HepG2 (cell line): ENCODE results near the gene INPP4B. TPM values are rescaled to one million over a fixed set of nuclear protein-coding genes. Genes with fewer than 3 reads are reported as not detected.

Experiments used
- ATAC-seq: fragments of 200-7000 bp; cut with Tn5 transposase; 3 replicates; pipeline ENCODE4 v1.9.1; 2020; ENCODE audit warnings: mild to moderate bottlenecking, moderate library complexity
- BruUV-seq: library from RNA; stranded (reverse); fragments of 400-500 nt; replicated peaks from 2 replicates; lab custom pipeline; 2021; lab: Mats Ljungman, UMichigan
- CTCF ChIA-PET: fragments of 300-600 bp; formaldehyde crosslinking; extraction: SDS; loops from one replicate; lab custom pipeline; 2021; ENCODE audit warnings: low total read pairs, inconsistent platforms, low intra/inter-chr PET ratio; lab: Yijun Ruan, JAX
- POLR2A ChIA-PET: fragments of 350-600 bp; sonication (Branson Sonifier 250); formaldehyde crosslinking; loops from one replicate; lab custom pipeline; 2020; ENCODE audit warnings: antibody characterized with exemption, inconsistent platforms; lab: Yijun Ruan, JAX
- DNase-seq: peaks from one replicate; pipeline ENCODE4 v3.0.0-alpha.2; 2015; ENCODE audit warnings: low spot score
- FAIRE-seq: peaks from 3 replicates; lab custom pipeline; 2011; peaks lifted over from hg19 to GRCh38; lab: Jason Lieb, UNC
- H2AFZ ChIP-seq: one replicate; pipeline ENCODE4 v1.6.1; 2011; ENCODE audit warnings: low read length, inconsistent platforms
- H3K27ac ChIP-seq: fragments of 300-600 bp; 3 replicates; pipeline ENCODE4 v1.8.0; 2011; ENCODE audit warnings: mixed run types, mild to moderate bottlenecking, mixed read lengths, low read length, inconsistent platforms; ENCODE audit not compliant: insufficient read depth; ENCODE audit errors: extremely low read length
- H3K27me3 ChIP-seq, 2 experiments: fragments of 200-600 bp in 1 of 2; 2 replicates in 1 of 2; 3 replicates in 1 of 2; pipeline versions ENCODE4 v1.6.0 to v1.8.0; 2011; ENCODE audit warnings: low read length in 2 of 2, mild to moderate bottlenecking in 2 of 2, moderate library complexity in 2 of 2, inconsistent platforms in 1 of 2; ENCODE audit not compliant: insufficient read depth in 2 of 2, control insufficient read depth in 1 of 2
- H3K36me3 ChIP-seq, 2 experiments: fragments of 200-600 bp in 1 of 2; replicated peaks in 1 of 2; 2 replicates in 1 of 2; 3 replicates in 1 of 2; pipeline versions ENCODE4 v1.5.1 to v1.8.0; 2011; ENCODE audit warnings: low read length in 2 of 2, inconsistent platforms in 1 of 2; ENCODE audit not compliant: insufficient read depth in 2 of 2, control insufficient read depth in 1 of 2
- H3K4me1 ChIP-seq: 2 replicates; pipeline ENCODE4 v1.5.1; 2012; ENCODE audit warnings: low read length, inconsistent platforms; ENCODE audit not compliant: insufficient read depth
- H3K4me2 ChIP-seq: 2 replicates; pipeline ENCODE4 v1.6.0; 2011; ENCODE audit warnings: low read depth, low read length, inconsistent platforms
- H3K4me3 ChIP-seq, 3 experiments: fragments of 200-600 bp in 1 of 3; sonication (generic), shearing (Covaris generic) in 1 of 3; replicated peaks in 1 of 3; 2 replicates each; pipeline ENCODE4 v1.5.1; 2011 to 2016; ENCODE audit warnings: low read length in 3 of 3, inconsistent platforms in 2 of 3, low read depth in 2 of 3, mild to moderate bottlenecking in 2 of 3, control low read depth in 1 of 3, mixed read lengths in 1 of 3; ENCODE audit not compliant: insufficient read depth in 1 of 3
- H3K79me2 ChIP-seq: one replicate; pipeline ENCODE4 v1.6.1; 2011; ENCODE audit warnings: low read length, inconsistent platforms; ENCODE audit not compliant: insufficient read depth
- H3K9ac ChIP-seq: 2 replicates; pipeline ENCODE4 v1.6.0; 2011; ENCODE audit warnings: mild to moderate bottlenecking, low read depth, low read length, inconsistent platforms; ENCODE audit not compliant: insufficient read depth
- H3K9me3 ChIP-seq: 2 replicates; pipeline ENCODE4 v1.5.1; 2012; ENCODE audit warnings: mild to moderate bottlenecking, low read length
- H4K20me1 ChIP-seq: 2 replicates; pipeline ENCODE4 v1.6.0; 2011; ENCODE audit warnings: inconsistent platforms, mild to moderate bottlenecking, low read length, moderate library complexity; ENCODE audit not compliant: insufficient read depth
- GABPA ChIP-seq, 2 experiments: IDR thresholded peaks; 2 replicates each; pipeline ENCODE4 v1.6.1; 2011 to 2016; ENCODE audit warnings: low read depth in 2 of 2, low read length in 1 of 2, missing biosample characterization in 1 of 2, missing genetic modification characterization in 1 of 2
- GFI1 ChIP-seq: sonication (generic); formaldehyde crosslinking; IDR thresholded peaks from 2 replicates; pipeline ENCODE4 v1.5.0; 2020; ENCODE audit warnings: missing genetic modification reagents, mild to moderate bottlenecking, borderline replicate concordance
- JDP2 ChIP-seq: sonication (generic); formaldehyde crosslinking; IDR thresholded peaks from 2 replicates; pipeline ENCODE4 v1.8.1; 2022; ENCODE audit warnings: missing genetic modification reagents, borderline replicate concordance
- MATR3 ChIP-seq: sonication (generic); formaldehyde crosslinking; IDR thresholded peaks from 2 replicates; pipeline ENCODE4 v1.4.0; 2020; ENCODE audit warnings: missing genetic modification reagents
- RCOR2 ChIP-seq: IDR thresholded peaks from 2 replicates; pipeline ENCODE4 v1.6.1; 2016; ENCODE audit warnings: missing biosample characterization, missing genetic modification reagents
- SNAPC2 ChIP-seq: sonication (generic); formaldehyde crosslinking; IDR thresholded peaks from 2 replicates; pipeline ENCODE4 v1.8.1; 2022; ENCODE audit warnings: mild to moderate bottlenecking, missing genetic modification reagents
- YY1 ChIP-seq: IDR thresholded peaks from 2 replicates; pipeline ENCODE4 v1.6.1; 2011; ENCODE audit warnings: low read length, low read depth, moderate library complexity, mild to moderate bottlenecking; ENCODE audit not compliant: insufficient read depth, insufficient replicate concordance
- ZBTB21 ChIP-seq: sonication (generic); formaldehyde crosslinking; IDR thresholded peaks from 2 replicates; pipeline ENCODE4 v1.4.0; 2020; ENCODE audit warnings: missing genetic modification reagents
- ZFX ChIP-seq: sonication (generic); formaldehyde crosslinking; IDR thresholded peaks from 2 replicates; pipeline ENCODE4 v1.4.0; 2020; ENCODE audit warnings: mild to moderate bottlenecking, low read depth, missing genetic modification reagents, moderate library complexity
- ZNF101 ChIP-seq: sonication (generic); formaldehyde crosslinking; IDR thresholded peaks from 2 replicates; pipeline ENCODE4 v1.4.0; 2020; ENCODE audit warnings: mild to moderate bottlenecking, low read depth, missing genetic modification reagents, borderline replicate concordance
- ZSCAN25 ChIP-seq: sonication (generic); formaldehyde crosslinking; IDR thresholded peaks from 2 replicates; pipeline ENCODE4 v1.8.0; 2022; ENCODE audit warnings: mild to moderate bottlenecking, missing genetic modification reagents
- ZZZ3 ChIP-seq: sonication (generic); formaldehyde crosslinking; IDR thresholded peaks from 2 replicates; pipeline ENCODE4 v1.4.0; 2020; ENCODE audit warnings: missing genetic modification reagents, mild to moderate bottlenecking, borderline replicate concordance
- WGBS: methylation state at CpG from one replicate; pipeline ENCODE4 v1.1.6; 2017; ENCODE audit warnings: low lambda C conversion rate; 5-methylcytosine and 5-hydroxymethylcytosine counted together
- in situ Hi-C: cut with HindIII; loops from 2 replicates; pipeline ENCODE4 v1.10.0; 2017; ENCODE audit warnings: low pct_unique_long_range_greater_than_20kb; ENCODE audit not compliant: extremely low pct_ligation_motif_present
- intact Hi-C: fragments of 100-400 bp; cut with micrococcal nuclease; formaldehyde crosslinking; loops from one replicate; pipeline ENCODE4 v1.10.0; 2022; ENCODE audit not compliant: unreplicated experiment
- polyA plus RNA-seq, 8 experiments: library from polyadenylated mRNA; depleted of rRNA in 3 of 8; stranded (reverse) in 7 of 8; unstranded in 1 of 8; fragments of >200 nt; fragmentation: Illumina TruSeq in 4 of 8; extraction: Trizol in 4 of 8; gene quantifications; 2 replicates each; pipeline versions ENCODE4 v1.2.1 to v1.2.3, GENCODE V29; 2011 to 2016; ENCODE audit warnings: low read depth in 4 of 8, missing spikeins in 1 of 8, mixed read lengths in 1 of 8; ENCODE audit not compliant: insufficient read depth in 1 of 8
- total RNA-seq, 5 experiments: library from RNA; depleted of rRNA; stranded (reverse); fragments of >200 nt; fragmentation: Illumina TruSeq; extraction: Trizol; gene quantifications; 2 replicates each; pipeline ENCODE4 v1.2.3, GENCODE V29; 2016; ENCODE audit warnings: low read depth in 1 of 5
- TF ChIP-seq, protein P1 (sequence below): sonication (generic); formaldehyde crosslinking; IDR thresholded peaks from 2 replicates; pipeline ENCODE4 v1.4.0; 2020; ENCODE audit warnings: missing genetic modification reagents, low read depth, mild to moderate bottlenecking, borderline replicate concordance
- TF ChIP-seq, protein P2 (sequence below): sonication (generic); formaldehyde crosslinking; IDR thresholded peaks from 2 replicates; pipeline ENCODE4 v1.9.0; 2021; ENCODE audit warnings: missing genetic modification reagents, mild to moderate bottlenecking, borderline replicate concordance

The INPP4B gene
- total and polyA plus RNA-seq, 2 of the 13 experiments (the other 11 are each of a cell fraction or from before 2014, with no cell fraction given), result not detected

DNA sequence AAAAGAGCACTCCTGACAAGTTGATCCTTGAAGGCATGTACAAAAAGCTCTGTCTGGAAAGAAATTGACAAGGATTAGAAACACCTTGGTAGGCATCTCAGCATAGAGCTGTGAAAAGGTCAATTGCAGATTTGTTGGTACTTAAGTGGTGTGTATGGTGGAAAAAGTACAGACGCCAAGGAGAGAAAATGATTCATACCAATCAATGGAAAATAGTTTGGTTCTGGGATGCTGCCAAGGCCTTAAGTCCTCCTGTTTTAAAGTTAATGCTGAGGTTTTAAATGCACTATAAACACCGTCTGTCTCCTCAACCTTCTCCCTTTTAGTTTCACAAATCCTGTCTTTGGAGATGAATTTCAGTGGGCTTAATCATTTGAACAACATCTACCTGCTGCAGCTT is 685.6 kb downstream of the INPP4B start:
- TF ChIP-seq GFI1, result no peak
- TF ChIP-seq SNAPC2, result no peak
- TF ChIP-seq, protein P1, sequence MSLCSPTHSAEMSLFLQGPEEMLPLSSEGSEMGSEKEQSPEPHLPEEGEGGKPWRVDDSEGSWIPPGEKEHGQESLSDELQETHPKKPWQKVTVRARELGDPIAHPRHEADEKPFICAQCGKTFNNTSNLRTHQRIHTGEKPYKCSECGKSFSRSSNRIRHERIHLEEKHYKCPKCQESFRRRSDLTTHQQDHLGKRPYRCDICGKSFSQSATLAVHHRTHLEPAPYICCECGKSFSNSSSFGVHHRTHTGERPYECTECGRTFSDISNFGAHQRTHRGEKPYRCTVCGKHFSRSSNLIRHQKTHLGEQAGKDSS, result no peak
- no peak for TF ChIP-seq ZBTB21 (CRISPR knock-in tag)
- no peak for TF ChIP-seq MATR3
- no peak for TF ChIP-seq GABPA (IDR thresholded peaks at IDR 0.05; ENCODE audit: low read depth, low read length)
- no peak for TF ChIP-seq GABPA (CRISPR knock-in tag; IDR thresholded peaks at IDR 0.05; ENCODE audit: low read depth)
- no peak for TF ChIP-seq ZSCAN25 (CRISPR knock-in tag)
- no peak for TF ChIP-seq ZFX (CRISPR knock-in tag)
- TF ChIP-seq, protein P2, sequence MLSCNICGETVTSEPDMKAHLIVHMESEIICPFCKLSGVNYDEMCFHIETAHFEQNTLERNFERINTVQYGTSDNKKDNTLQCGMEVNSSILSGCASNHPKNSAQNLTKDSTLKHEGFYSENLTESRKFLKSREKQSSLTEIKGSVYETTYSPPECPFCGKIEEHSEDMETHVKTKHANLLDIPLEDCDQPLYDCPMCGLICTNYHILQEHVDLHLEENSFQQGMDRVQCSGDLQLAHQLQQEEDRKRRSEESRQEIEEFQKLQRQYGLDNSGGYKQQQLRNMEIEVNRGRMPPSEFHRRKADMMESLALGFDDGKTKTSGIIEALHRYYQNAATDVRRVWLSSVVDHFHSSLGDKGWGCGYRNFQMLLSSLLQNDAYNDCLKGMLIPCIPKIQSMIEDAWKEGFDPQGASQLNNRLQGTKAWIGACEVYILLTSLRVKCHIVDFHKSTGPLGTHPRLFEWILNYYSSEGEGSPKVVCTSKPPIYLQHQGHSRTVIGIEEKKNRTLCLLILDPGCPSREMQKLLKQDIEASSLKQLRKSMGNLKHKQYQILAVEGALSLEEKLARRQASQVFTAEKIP (CRISPR knock-in tag), result no peak
- no peak for TF ChIP-seq JDP2 (CRISPR knock-in tag)
- no peak for TF ChIP-seq ZNF101 (CRISPR knock-in tag)
- no peak for TF ChIP-seq ZZZ3 (CRISPR knock-in tag)
- no peak for TF ChIP-seq YY1
- TF ChIP-seq RCOR2 (CRISPR knock-in tag), result no peak
- H3K9me3 ChIP-seq, result no peaks in the 10 kb centered on the region
- no peaks in the 10 kb centered on the region for H3K36me3 ChIP-seq
- H3K79me2 ChIP-seq, result no peaks in the 10 kb centered on the region
- FAIRE-seq, result no peak
- no TSS peak for BruUV-seq
- intact Hi-C loops, result no loop called here
- ChIA-PET POLR2A (no interaction called here), CTCF (no interaction called here)
- H3K4me2 ChIP-seq, result no peak overlapping the region
- DNase-seq, result no peak
- WGBS, result 0% methylated on average over 2 of the region's 2 CpGs
- no peak overlapping the region for H3K9ac ChIP-seq
- no peak overlapping the region for H2AFZ ChIP-seq
- no peak for ATAC-seq
- H3K27ac ChIP-seq, result no peak overlapping the region
- H3K27me3 ChIP-seq, result no peaks in the 10 kb centered on the region
- H3K4me1 ChIP-seq, result no peaks in the 10 kb centered on the region
- no peaks in the 10 kb centered on the region for H4K20me1 ChIP-seq
- in situ Hi-C loops, result no loop called here
- H3K4me3 ChIP-seq, result no peak overlapping the region
